HepG2 (cell line): Measurements from ENCODE around the gene PLIN3. TPM values are rescaled to one million over a fixed set of nuclear protein-coding genes. Genes with fewer than 3 reads are reported as not detected.

Source experiments
- ARID5B ChIP-seq: IDR thresholded peaks from 2 replicates; pipeline ENCODE4 v1.4.0; 2020; ENCODE audit warnings: mild to moderate bottlenecking, missing genetic modification reagents
- FOXO4 ChIP-seq: sonication (generic); formaldehyde crosslinking; conservative IDR thresholded peaks from 2 replicates; pipeline ENCODE4 v1.8.1; 2023; ENCODE audit warnings: missing genetic modification reagents
- GTF3A ChIP-seq: sonication (generic); formaldehyde crosslinking; conservative IDR thresholded peaks from 2 replicates; pipeline ENCODE4 v1.4.0; 2020; ENCODE audit warnings: mild to moderate bottlenecking, missing genetic modification reagents
- KLF9 ChIP-seq: IDR thresholded peaks from 2 replicates; pipeline ENCODE4 v1.6.1; 2016; ENCODE audit warnings: low read depth
- MTA3 ChIP-seq: sonication (generic); formaldehyde crosslinking; IDR thresholded peaks from 2 replicates; pipeline ENCODE4 v1.4.0; 2020; ENCODE audit warnings: missing genetic modification reagents
- SP140L ChIP-seq: sonication (generic); formaldehyde crosslinking; IDR thresholded peaks from 2 replicates; pipeline ENCODE4 v1.4.0; 2020; ENCODE audit warnings: missing genetic modification reagents, borderline replicate concordance
- TCF7L2 ChIP-seq: IDR thresholded peaks from 2 replicates; pipeline ENCODE4 v1.6.1; 2011; ENCODE audit warnings: mild to moderate bottlenecking, low read depth, low read length, moderate library complexity
- ZFY ChIP-seq: sonication (generic); formaldehyde crosslinking; IDR thresholded peaks from 2 replicates; pipeline ENCODE4 v1.4.0; 2020; ENCODE audit warnings: missing genetic modification reagents
- ZNF264 ChIP-seq: sonication (generic); formaldehyde crosslinking; IDR thresholded peaks from 2 replicates; pipeline ENCODE4 v1.4.0; 2020; ENCODE audit warnings: missing genetic modification reagents
- ZNF281 ChIP-seq: sonication (generic); formaldehyde crosslinking; IDR thresholded peaks from 2 replicates; pipeline ENCODE4 v1.4.0; 2020; ENCODE audit warnings: missing genetic modification reagents, borderline replicate concordance
- ZNF501 ChIP-seq: sonication (generic); formaldehyde crosslinking; IDR thresholded peaks from 2 replicates; pipeline ENCODE4 v1.5.1; 2020; ENCODE audit warnings: mild to moderate bottlenecking, moderate library complexity, missing genetic modification reagents
- ZNF776 ChIP-seq: sonication (generic); formaldehyde crosslinking; IDR thresholded peaks from 2 replicates; pipeline ENCODE4 v1.4.0; 2020; ENCODE audit warnings: mild to moderate bottlenecking, missing genetic modification reagents
- ZXDC ChIP-seq: sonication (generic); formaldehyde crosslinking; IDR thresholded peaks from 2 replicates; pipeline ENCODE4 v1.5.0; 2020; ENCODE audit warnings: mild to moderate bottlenecking, missing genetic modification reagents
- polyA plus RNA-seq, 8 experiments: library from polyadenylated mRNA; depleted of rRNA in 3 of 8; stranded (reverse) in 7 of 8; unstranded in 1 of 8; fragments of >200 nt; fragmentation: Illumina TruSeq in 4 of 8; extraction: Trizol in 4 of 8; gene quantifications; 2 replicates each; pipeline versions ENCODE4 v1.2.1 to v1.2.3, GENCODE V29; 2011 to 2016; ENCODE audit warnings: low read depth in 4 of 8, missing spikeins in 1 of 8, mixed read lengths in 1 of 8; ENCODE audit not compliant: insufficient read depth in 1 of 8
- total RNA-seq, 5 experiments: library from RNA; depleted of rRNA; stranded (reverse); fragments of >200 nt; fragmentation: Illumina TruSeq; extraction: Trizol; gene quantifications; 2 replicates each; pipeline ENCODE4 v1.2.3, GENCODE V29; 2016; ENCODE audit warnings: low read depth in 1 of 5

The PLIN3 gene
- total and polyA plus RNA-seq, 2 of the 13 experiments (the other 11 are each of a cell fraction or from before 2014, with no cell fraction given): 49.3 to 57.9 TPM

GRCh38 chr19:4867534-4868285 lies at the start of gene PLIN3 (continued):
- TF ChIP-seq MTA3 (CRISPR knock-in tag) (no peak), FOXO4 (CRISPR knock-in tag) (no peak), SP140L (CRISPR knock-in tag) (no peak), TCF7L2 (no peak), ZNF264 (CRISPR knock-in tag) (no peak), KLF9 (CRISPR knock-in tag) (no peak), ARID5B (CRISPR knock-in tag) (peak; percentile 22; the same call in 1 of the 2 replicates), ZFY (no peak; the same call in 1 of the 2 replicates), GTF3A (no peak), ZNF776 (CRISPR knock-in tag) (no peak), ZNF501 (CRISPR knock-in tag) (peak; percentile 52), ZNF281 (CRISPR knock-in tag) (no peak), ZXDC (CRISPR knock-in tag) (0 out of 2 replicates have a peak, but pooled peaks have one; percentile 39)
